GM19023 (cell line): Measurements from ENCODE around the gene FNDC3B.

Experiments used
- ATAC-seq: cut with Tn5 transposase; IDR thresholded peaks from one replicate; pipeline ENCODE4 v1.9.1; 2021; ENCODE audit warnings: mild to moderate bottlenecking, moderate library complexity; ENCODE audit not compliant: unreplicated experiment

The FNDC3B gene

DNA sequence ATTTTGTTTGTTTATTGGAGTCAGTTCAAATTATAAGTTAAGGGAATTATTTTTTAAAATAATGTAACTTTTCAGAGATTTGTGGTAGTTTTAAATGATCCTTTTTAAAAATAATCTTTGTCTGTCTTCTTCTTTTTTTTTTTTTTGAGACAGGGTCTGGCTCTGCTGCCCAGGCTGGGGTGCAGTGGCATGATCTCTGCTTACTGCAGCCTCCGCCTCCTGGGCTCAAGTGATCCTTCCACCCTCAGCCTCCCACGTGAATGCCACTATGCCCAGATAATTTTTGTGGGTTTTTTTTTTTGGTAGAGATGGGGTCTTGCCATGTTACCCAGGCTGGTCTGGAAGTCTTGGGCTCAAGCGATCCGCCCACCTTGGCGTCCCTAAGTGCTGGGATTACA, 12.6 kb downstream of the FNDC3B start:
- ATAC-seq = no peak

DNA sequence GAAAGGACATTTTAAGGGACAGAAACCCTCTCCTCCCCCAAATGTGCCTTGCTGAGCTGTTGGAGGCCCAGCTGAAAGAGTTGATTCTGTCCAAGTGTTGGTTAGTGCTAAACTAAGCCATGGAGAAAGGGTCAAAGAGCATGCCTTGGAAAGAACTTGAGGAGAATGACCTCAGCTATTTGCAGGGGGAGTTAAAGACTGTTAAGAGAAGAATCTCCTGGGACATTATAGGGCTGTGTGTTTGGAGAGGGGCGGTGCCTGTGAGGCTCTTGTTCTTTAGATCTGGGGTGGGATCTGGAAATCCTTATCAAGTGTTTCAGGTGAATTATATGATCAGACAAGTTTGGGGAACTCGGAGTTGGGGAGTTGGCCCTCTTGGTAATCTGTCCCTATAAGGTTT, 13.0 kb downstream of the FNDC3B start:
- ATAC-seq = no peak

DNA sequence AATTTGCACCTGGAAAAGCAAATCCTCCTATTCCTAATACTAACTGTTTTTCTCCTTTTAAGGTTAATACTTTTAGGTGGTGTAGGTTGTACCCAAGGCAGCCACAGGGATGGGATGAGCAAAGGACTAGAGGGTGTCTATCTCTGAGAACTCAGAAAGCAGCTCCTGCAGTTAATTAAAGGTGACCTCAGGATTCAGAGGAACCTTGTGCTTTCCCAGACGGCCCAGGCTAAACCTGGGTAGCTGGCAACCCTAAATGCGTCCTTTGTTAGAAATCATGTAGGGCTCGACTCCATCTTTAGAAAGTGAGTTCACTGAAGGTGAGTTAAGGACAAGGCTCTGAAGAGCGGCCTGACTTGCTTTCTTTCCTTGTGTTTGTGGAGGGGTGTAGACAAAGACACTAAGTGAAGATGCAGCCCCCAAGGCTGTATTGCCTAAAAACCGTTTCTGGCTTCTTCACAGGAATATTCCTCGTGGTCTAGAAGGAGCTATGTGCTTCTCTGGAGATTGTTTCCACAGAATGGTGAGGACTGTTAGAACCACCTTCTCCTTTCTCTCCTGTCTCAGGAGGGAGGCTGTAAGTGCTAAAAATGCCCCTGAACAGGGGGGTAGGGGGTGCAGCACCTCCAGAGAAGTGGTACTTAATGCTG, 14.9 kb downstream of the FNDC3B start:
- ATAC-seq = no peak

DNA sequence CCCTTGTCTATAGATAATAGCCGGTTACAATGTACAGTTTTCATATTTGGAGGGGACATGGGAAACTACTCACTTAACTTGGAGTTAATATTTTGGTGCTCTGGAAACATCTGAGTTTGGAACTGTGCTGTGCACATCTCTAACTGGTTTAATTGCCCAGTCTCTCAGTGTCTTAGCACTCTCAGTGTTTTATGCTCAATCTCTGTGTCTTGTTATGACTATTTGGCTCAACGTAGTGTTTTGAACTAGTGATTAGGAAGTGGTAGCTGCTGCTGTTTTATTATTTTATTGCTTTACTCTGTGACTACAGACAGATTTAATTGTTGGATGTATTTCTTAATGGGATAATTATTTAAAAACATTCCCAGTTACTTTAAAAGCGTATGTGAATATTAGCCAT, 17.0 kb downstream of the FNDC3B start:
- no peak for ATAC-seq

DNA sequence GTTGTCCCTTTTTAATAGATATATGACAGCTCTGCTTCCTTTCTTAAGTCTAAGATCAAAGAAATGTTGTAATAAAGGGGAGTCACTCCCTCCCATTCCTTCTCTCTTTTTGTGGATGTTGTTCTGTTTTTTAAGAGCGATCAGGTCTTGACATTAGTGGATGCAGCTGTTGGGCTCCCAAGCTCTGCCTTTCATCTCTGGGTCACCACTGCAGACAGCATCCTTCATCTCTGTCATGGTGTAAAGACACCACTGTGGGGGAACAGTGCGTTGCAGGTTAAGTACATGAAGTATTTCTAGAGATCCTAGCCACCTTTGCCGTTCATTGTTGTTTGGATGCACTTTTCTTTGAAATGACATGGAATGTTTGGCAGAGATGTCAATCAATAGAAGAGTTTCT, 17.7 kb downstream of the FNDC3B start:
- no peak for ATAC-seq

DNA sequence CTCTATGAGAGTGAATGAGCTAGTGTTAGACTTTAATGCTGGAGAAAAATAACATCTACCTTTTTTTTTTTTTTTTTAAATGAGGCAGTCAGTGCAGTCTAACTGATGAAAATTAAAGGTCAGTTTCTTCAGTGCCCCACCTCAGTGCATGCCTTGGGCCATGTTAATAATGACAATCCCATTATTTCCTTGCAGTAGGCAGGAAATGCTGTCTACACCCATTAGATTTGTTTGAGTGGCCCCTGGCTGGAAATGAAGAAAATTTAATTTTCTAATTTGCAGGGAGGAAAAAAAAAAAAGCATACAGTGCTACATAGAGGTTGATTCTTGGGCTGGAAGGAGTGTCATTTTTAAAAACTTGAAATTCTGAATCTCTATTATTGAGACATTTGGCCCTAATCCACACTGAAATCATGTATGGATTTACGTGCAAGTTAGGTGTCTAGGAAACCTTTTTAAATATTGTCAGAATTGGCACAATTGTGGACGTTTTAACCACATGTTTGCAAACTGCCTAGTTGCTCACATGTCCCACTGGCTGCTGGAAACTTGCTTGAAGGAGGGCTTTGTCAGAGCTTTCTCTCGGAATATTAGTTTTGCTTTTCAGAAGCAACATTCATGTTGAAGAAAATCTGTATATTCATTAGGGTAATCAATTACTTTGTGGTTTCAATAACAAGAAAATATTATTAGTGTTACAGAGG, 18.4 kb downstream of the FNDC3B start:
- ATAC-seq = no peak

DNA sequence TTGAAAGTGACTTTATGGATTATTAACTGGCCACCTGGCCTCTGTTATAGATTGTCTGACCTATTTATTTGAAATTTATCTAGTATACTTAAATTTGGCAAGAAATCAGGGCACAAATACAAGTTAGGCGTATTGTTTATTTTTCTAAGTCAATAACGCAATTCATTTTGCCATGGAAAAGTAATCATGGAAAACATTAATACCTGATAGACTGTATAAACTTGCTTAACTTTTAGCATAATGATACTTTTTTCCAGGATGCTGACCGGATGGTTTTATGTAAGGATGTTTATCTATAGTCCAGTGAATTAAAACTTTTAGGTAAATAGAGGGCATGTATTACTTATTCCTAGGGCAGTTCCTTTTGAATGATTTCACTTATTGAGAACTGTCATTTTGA, 20.2 kb downstream of the FNDC3B start:
- no peak for ATAC-seq

DNA sequence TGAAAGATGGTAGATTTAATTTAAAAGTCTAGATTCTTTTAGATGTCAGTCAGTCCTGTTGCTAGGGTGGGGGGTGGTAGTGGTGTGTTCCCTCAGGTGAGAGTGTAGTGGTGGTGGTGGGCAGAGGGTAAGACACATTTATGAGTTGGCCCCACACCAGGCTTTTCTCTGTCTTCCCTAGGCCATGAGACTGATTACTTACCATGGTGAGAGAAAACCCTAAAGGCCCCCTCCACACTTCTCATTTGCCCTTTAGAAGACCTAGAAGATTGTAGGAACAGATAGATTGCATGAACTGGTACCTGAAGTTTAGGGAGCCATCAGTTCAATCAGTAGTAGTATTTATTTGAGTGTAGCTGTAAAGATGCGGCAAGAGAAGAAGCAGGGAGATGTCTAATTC, 20.9 kb downstream of the FNDC3B start:
- no peak for ATAC-seq

DNA sequence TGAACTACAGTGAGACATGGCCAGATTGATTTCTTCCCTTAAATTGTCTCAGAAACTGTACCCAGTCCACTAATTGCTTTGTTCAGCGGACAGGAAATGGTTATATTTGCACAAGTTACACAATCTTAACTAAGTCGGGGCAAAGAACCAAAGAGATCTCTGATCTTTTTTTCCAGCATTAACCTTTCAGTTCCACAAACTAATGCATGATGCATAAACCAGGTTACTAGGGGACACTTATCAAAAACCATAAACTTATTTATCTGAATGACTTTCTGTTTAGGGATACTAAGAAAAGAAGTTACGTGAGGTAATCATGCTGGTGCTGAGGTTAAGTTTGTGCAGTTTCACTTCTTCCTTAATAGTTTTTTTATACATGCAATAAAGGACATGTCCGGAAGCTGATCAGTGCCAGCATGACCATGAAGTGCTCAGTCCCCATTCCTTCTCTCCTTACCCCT, 22.4 kb downstream of the FNDC3B start:
- ATAC-seq = peak; percentile 86

DNA sequence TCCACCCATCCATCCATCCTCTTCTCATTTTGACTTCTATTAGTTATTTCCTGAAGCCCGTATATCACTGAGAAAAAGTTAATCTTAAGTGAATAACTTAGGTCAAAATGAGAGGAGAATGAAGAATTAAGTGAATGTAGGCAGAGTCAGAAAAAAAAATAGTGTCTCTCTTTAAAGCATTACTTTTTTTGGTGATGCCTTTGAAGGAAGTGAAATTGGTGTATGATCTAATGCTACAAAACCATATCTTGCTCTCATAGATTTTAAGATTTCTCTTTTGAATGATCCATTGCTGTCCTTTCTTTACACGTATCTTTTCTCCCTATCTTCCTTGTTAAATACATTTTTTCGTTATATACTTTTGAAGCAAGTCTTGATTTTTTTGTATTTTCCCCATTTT, 23.4 kb downstream of the FNDC3B start:
- ATAC-seq = no peak

DNA sequence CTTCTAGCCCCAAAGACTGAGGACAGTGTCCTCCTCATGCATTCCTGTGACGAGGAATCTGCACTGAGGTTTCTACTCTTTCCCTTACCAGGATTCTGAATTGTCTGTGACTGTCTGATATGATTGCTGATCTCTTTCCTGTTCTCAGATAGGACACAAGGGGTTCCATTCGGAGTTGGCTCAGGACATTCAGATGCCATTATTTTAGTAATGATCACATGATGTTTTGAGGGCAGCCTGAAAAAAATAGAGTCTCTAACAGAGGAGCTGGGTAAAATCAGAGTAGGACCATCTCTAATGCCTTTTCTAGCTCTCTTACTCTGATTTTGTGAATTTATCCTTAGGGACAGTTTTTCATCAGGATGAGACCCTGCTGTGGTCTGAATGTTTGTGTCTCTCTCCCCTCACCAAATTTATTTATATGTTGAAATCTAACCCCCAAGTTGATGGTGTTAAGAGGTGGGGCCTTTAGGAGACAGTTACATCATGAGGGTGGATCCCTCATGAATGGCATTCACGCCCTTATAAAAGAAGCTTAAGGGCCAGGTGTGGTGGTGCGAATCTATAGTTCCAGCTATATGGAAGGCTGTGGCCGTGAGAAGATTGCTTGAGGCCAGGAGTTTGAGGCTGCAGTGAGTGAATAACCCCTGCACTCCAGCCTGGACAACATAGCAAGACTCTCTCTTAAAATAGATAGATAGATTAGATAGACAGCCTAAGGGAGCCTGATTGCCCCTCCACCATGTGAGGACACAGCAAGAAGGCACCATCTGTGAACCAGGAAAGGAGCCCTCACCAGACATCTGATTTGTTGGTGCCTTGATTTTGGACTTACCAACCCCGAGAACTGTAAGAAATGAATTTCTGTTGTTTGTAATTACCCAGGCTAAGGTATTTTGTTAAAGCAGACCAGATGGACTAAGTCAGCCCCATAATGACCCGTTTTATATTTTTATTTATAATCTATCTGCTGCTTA, 24.4 kb downstream of the FNDC3B start:
- no peak for ATAC-seq

DNA sequence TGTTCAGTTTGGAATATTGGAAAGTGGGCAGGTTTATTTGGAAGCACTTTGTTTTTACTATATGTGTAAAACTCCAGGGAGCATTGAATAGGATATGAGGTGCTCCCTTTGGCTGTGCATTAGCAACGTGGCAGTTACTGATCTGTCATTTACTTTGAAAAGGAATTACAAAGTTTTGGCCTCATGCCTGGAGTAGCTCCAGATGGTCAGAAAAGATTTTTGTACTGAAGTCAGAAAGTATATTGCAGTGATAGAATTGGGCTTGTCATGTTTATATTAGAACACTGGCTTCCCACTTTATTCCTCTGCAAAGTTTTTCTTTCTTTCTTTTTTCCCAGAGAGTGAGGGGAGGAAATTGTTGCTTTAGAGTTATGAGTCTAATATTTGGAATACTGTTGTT, 26.1 kb downstream of the FNDC3B start:
- no peak for ATAC-seq

DNA sequence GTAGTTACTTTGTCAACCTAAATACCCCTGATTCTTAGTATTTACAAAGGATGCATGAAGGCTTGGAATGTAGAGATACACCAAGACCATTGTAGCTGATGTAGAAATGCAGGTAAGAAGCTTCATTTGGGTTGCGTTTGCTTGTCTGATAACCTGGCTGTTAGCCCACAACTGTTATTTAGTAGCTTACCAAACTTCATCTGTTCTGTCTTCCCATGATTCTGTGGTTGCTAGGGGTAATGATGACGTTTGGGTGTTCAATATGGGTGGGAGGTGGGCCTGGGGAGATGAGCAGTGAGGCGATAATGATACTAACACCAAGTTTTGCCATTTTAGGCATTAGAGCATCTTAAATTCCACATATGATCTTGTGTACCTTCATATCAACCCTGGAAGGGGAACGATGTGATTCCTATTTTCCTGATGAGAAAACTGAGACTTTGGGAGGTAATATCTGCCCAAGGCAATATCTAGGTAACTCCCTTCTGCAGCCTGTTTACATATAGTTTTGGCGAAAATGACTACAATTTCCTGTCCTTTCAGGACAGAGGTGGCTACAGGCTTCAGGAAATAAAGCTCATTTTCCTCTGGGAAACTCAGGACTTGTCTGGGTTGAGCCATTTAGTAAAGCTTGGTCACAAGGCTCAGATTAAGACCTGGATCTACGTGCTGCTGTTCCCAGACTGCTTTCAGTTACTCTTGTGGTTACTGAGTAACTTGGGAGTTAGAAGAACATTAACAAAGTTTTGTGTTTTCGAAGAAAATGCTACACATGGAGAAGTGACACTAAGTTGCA, 26.8 kb downstream of the FNDC3B start:
- ATAC-seq = no peak

DNA sequence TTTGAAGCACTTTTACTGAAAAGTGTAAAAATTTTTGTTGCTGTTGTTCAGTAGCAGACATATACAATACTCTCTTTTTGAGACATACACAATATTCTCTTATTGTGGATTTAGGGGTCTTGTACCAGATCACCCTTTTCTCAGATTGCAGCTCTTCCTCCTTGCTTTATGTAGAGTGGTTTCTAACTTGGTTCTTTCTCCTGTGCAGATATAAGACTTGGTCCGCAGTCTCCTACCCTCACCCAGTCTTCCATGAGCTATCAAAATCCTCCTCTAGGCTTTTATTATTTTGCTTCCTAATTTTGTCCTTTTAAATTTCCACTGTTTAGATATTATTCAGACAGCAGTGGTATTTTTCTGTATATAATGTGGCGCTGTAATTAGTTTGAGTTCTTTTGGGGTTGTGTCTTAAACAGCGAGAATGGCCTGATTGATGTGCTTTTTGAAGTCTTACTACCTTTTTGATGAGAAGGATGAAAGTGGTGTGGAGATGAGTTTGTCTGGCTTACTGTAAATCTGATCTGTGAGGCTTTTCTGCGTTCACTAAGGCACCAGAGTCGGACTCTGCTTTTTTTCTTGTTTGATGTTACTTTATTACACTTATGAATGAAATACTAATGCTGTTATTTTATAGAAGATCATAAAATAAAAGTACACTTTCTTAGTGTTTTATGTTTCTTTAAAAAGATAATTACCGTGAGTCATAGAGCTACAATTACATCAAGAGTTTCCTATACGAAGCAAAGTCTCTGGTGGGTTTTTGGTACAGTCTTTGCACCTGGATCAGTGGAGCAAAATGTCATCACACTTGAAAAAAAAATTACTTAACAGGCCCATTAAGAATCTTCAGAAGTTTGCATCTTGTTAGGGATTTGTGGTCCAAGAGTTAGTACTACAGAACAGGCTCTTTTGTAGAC, 27.8 kb downstream of the FNDC3B start:
- no peak for ATAC-seq

DNA sequence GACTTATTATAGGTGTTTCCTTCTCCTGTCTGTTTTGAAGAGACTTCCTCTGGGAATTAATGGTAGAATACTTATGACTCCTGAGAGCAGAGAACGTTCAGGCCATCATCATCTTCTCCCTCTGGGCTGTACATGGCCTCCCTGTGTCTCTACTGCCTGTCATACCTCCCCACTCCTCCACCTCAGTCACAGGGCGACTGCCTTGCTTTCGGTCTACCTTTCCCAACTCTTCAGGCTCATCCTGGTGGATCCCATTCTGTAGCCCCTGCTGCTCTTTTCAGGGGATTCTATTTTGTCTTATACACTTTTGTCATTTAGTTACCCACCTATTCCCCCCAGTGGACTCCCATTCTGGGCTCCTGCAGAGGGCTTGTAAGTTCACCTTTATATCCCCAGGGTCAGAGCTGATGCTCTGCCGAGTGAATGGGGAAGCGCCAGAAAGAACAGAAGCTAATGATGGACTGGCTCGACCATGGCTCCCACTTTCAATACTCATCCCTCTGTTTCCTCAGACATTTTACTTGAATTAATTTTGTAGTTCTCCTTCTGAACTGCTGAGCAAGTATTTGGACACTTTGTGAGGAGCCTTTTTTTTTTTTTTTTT, 28.6 kb downstream of the FNDC3B start:
- no peak for ATAC-seq

DNA sequence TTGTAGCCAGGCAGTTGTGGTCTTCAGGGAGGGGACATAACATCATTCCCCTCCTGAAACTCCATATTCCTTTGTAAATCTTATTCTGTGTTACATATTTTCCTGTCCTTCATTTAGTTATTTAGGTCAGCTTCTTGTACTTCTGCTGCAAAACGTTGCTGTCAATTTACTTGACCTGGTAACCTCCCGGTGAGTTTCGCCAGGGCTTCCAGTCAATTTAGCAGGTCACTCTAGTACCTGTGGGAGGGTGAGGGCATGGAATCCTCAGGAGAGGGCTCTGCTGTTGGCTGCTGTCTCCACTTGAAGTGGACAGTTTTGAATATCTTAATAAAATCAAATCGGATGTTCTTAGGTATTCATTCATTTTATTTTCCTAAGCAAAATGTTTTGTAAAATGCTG, 29.6 kb downstream of the FNDC3B start:
- ATAC-seq = no peak

DNA sequence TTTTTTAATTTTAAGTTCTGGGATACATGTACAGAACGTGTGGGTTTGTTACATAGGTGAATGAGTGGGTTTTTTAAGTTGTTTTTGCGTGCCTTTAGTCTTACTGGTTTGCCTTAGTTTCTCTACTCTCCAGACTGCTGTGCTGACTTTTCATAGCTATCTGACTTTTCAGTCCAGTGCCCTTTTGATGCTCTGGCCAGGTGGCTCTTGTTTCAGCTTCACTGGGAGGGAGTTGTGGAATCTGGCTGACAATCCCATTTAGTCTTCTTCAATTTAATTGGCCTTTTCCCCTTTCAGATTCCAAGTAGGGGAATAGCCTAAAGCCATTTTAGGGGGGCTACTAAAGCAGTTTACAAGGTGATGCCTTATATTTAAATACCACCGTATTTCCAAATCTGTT, 30.1 kb downstream of the FNDC3B start:
- ATAC-seq = no peak

DNA sequence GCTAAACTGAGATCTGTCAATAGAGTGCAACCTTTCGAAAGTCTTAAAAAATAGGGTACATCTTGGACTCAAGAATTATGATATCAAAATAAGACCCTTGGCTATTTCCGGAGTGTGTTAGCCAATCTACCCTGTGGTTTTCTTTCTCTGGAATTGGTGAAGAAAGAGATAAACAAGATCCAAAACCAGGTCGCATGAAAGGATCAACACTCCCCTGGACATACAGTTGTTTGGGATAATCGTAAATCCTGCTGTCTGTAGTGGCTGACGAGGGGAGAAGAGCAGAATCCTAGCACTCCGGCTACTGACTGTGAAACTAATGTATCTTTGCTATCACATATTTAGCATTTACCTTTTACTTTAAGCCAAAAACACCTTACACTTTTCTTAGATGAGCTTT, 30.9 kb downstream of the FNDC3B start:
- no peak for ATAC-seq

DNA sequence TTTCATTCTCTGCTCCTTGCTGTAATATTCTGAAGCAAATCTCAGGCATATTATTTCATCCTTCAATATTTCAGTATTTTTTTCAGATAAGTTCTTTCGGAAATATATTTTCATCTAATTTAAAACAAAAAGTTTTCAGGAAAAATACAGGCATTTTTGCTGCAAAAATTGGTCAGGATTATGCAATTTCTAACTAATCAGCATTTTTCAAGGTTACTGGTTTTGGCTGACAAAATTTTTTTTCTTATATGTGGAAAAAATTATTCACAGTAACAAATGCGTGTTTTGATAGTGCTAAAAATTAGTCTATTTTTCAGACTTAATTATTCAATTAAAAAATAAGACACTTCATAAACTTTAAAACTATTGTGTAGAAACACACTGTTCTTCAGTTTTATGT, 31.4 kb downstream of the FNDC3B start:
- no peak for ATAC-seq
